IPS-20b (cell line): ENCODE results near the gene MARCHF10.
"Not testable (repeated sequence)": the region's sequence is repeated elsewhere in the genome, so short reads cannot be mapped to it uniquely, and the experiment has no call there.

Experiments used
- H3K27ac ChIP-seq: one replicate; pipeline ENCODE4 v1.5.1; 2013; ENCODE audit warnings: low read length
- H3K27me3 ChIP-seq: 2 replicates; pipeline ENCODE4 v1.6.1; 2013; ENCODE audit warnings: mild to moderate bottlenecking, low read length, inconsistent platforms; ENCODE audit not compliant: insufficient read depth
- H3K36me3 ChIP-seq: 2 replicates; pipeline ENCODE4 v1.6.1; 2013; ENCODE audit warnings: low read depth, mild to moderate bottlenecking, inconsistent platforms, low read length, moderate library complexity; ENCODE audit not compliant: insufficient read depth
- H3K4me1 ChIP-seq: 2 replicates; pipeline ENCODE4 v1.6.1; 2013; ENCODE audit warnings: mild to moderate bottlenecking, control low read depth, inconsistent platforms, low read length, moderate library complexity; ENCODE audit not compliant: insufficient read depth
- H3K4me3 ChIP-seq: 2 replicates; pipeline ENCODE4 v1.5.1; 2013; ENCODE audit warnings: mild to moderate bottlenecking, low read length, inconsistent platforms
- H3K9ac ChIP-seq: 2 replicates; pipeline ENCODE4 v1.6.1; 2013; ENCODE audit warnings: low read depth, mild to moderate bottlenecking, inconsistent platforms, low read length, moderate library complexity
- H3K9me3 ChIP-seq: 2 replicates; pipeline ENCODE4 v1.6.1; 2013; ENCODE audit warnings: mild to moderate bottlenecking, low read depth, low read length, inconsistent platforms; ENCODE audit not compliant: insufficient read depth

Gene MARCHF10

DNA sequence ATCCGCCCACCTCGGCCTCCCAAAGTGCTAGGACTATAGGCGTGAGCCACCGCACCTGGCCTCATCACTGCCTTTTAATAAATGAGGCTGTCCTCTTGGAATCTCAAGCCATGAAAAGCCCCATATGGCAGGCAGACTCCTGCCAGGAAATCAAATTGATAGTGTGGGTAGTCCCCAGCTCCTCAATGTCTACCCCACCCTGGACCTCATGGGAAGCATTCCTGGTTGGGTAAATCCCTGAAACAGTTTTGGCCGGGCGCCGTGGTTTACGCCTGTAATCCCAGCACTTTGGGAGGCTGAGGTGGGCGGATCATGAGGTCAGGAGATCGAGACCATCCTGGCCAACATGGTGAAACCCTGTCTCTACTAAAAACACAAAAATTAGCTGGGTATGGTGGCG is 109.7 kb downstream of the MARCHF10 start:
- H3K27me3 ChIP-seq, H3K9ac ChIP-seq: not testable (repeated sequence)

DNA sequence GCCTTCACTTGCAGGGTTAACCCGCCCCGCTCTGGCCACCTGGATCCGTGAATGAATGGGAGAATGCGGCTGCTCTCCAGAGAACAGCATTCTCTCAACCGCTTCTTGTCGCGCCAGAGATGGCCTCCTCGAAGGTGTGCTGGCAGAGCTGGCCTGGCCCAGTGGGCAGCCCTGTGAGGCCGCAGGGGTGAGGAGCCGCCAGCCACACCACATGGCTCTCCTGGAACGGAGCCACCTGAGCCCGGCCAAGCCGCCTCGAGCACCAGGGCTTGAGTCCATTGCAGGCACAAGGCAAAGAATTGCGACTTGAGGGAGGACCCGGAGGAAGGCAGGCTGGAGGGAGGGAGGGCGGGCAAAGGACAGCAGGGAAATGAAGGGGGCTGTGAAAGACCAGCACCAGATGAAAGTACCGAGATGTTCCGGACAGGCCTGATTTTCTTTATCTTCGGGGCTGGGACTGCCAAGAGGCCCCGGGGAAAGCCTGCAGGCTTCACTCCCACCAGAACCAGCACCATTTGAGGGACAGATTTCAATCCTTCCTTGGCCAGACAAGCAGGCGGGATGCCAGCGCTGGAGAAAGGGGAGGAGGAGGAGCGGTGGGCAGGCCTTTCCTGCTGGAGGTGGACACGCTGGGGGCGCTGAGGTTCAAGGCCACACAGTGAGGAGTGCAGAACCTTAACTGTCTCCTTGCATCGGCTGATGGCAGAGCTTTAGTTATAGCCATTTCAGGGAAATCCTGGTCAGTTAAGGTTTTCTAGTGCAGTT is 111.2 kb downstream of the MARCHF10 start:
- Histone ChIP-seq H3K36me3 (no peaks in the 10 kb centered on the region), H3K9ac (no peak overlapping the region), H3K27me3 (no peaks in the 10 kb centered on the region), H3K9me3 (no peaks in the 10 kb centered on the region), H3K4me1 (no peaks in the 10 kb centered on the region), H3K27ac (no peak overlapping the region), H3K4me3 (no peak overlapping the region)

More for the DNA sequence above, 109.7 kb downstream of the MARCHF10 start:
- not testable (repeated sequence) for H3K9me3 ChIP-seq, H3K4me1 ChIP-seq, H3K36me3 ChIP-seq, H3K27ac ChIP-seq, H3K4me3 ChIP-seq

DNA sequence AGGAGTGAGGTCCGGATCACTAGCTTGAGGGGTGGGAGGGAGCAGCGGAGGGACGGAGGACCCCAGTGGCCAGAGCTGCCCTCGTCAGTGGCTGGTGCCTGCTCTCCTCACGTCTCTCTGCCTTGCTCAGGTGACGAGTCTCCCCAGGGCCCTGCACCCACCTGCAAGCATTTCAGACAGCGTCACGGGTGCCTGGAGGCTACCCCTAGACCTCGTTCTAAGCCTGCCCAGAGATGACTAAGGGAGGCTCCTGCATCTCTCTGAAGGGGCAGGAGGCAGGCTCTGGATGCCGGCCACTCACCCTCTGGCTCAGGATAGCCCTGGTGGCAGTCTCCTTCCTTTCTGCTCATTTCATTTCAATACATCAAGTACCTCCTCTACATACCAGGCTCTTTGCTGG is 111.9 kb downstream of the MARCHF10 start:
- no peaks in the 10 kb centered on the region for H3K9me3 ChIP-seq
- H3K4me3 ChIP-seq = no peak overlapping the region
- no peak overlapping the region for H3K27ac ChIP-seq
- no peak overlapping the region for H3K9ac ChIP-seq
- no peaks in the 10 kb centered on the region for H3K36me3 ChIP-seq
- H3K4me1 ChIP-seq = no peaks in the 10 kb centered on the region
- H3K27me3 ChIP-seq = no peaks in the 10 kb centered on the region

DNA sequence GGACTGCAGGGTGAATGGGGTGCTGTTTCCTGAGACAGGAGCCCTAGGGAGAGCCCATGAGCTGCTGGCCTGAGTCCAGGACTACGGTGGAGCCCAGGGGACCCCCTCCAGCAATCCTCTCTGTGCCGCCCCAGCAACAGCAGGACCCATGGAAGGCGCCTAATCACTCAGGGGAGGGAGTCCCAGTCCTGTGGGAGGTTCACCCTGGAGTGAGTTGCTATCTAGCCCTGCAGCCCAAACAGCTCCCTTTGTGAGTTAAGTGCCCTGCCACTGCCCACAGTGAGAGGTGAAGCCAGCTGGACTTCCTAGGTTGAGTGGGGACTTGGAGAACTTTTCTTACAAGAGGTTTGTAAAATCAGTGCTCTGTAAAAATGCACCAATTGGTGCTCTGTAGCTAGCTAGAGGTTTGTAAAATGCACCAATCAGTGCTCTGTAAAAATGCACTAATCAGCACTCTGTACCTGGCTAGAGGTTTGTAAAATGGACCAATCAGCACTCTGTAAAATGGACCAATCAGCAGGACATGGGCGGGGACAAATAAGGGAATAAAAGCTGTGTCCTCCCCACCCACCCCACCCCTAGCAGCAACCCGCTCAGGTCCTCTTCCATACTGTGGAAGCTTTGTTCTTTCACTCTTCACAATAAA is 112.9 kb downstream of the MARCHF10 start:
- H3K4me3 ChIP-seq, H3K9me3 ChIP-seq, H3K4me1 ChIP-seq, H3K27me3 ChIP-seq, H3K27ac ChIP-seq, H3K9ac ChIP-seq, H3K36me3 ChIP-seq: not testable (repeated sequence)

DNA sequence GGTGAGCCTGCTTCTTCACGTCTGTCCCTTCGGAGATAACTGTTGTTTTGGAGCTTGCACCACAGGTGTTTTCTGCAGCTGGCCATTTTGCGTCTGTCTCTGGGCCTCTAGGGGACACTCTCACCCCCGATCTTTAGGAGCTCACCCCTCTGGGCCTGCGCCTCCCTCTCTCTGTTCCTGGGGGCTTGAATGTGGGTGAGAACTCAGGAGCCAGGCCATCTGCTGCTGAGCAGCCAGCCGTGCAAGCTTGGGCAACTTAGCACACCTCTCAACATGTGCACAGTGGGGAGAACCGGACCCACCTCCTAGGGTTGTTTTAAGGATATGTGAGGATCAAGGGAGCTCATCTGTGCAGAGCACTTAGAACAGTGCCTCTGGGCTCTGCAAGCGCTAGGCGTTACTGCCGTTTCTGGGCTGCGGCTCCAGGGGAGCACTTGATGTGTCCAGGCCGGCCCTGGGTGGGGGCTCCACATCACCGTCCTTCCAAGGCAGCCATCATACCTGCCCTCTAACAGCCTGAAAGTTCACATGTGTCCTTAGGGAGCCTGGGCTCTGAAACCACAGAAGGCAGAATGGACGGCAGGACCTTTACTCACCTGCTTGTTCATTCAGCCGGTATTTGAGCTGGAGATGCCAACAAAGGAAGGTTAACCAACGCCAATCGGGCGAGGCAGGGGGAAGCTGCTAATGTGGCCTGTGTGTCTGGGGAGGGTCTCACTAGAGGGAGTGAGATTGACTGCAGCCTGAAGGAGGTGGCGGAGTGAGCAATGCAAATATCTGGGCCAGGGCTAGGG is 114.3 kb downstream of the MARCHF10 start:
- no peaks in the 10 kb centered on the region for H3K27me3 ChIP-seq
- H3K9me3 ChIP-seq = no peaks in the 10 kb centered on the region
- no peak overlapping the region for H3K27ac ChIP-seq
- H3K4me3 ChIP-seq = no peak overlapping the region
- no peaks in the 10 kb centered on the region for H3K4me1 ChIP-seq
- H3K9ac ChIP-seq = no peak overlapping the region
- H3K36me3 ChIP-seq = no peaks in the 10 kb centered on the region

DNA sequence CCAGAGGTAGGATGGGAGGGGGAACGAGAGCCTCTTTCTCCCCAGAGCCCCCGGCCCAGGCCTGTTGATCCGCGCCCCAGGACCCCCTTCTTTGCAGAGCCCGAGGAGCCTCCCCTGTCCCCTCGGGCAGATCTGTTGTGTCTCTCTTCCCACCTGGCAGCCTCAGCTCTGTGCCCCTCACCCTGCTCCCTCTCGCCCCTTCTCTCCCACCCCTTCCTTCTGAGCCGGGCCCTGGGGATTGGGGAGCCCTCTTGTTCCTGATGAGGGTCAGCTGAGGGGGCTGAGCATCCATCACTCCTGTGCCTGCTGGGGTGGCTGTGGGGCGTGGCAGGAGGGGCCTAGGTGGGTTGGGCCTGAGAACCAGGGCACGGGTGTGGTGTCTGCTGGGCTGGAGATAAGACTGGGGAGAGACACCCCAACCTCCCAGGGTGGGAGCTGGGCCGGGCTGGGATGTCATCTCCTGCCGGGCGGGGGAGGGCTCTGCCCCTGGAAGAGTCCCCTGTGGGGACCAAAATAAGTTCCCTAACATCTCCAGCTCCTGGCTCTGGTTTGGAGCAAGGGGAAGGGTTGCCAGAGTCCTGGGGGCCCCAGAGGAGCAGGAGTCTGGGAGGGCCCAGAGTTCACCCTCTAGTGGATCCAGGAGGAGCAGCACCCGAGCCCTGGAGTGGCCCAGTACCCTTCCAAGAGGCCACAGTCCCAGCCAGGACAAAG is 115.2 kb downstream of the MARCHF10 start:
- Histone ChIP-seq H3K27me3 (no peaks in the 10 kb centered on the region), H3K4me3 (no peak overlapping the region), H3K4me1 (no peaks in the 10 kb centered on the region), H3K27ac (no peak overlapping the region), H3K9me3 (no peaks in the 10 kb centered on the region), H3K36me3 (no peaks in the 10 kb centered on the region), H3K9ac (no peak overlapping the region)

DNA sequence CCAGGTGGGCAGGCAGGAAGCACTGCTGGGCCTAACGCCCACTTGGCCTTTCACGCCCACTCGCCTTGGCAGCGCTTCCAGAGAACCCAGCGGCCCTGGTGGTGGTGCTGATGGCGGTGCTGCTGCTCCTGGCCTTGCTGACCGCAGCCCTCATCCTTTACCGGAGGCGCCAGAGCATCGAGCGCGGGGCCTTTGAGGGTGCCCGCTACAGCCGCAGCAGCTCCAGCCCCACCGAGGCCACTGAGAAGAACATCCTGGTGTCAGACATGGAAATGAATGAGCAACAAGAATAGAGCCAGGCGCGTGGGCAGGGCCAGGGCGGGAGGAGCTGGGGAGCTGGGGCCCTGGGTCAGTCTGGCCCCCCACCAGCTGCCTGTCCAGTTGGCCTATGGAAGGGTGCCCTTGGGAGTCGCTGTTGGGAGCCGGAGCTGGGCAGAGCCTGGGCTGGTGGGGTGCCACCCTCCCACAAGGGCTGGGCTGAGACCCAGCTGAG is 115.9 kb downstream of the MARCHF10 start:
- no peak overlapping the region for H3K4me3 ChIP-seq
- no peak overlapping the region for H3K9ac ChIP-seq
- H3K27ac ChIP-seq = no peak overlapping the region
- no peaks in the 10 kb centered on the region for H3K4me1 ChIP-seq
- no peaks in the 10 kb centered on the region for H3K9me3 ChIP-seq
- H3K36me3 ChIP-seq = no peaks in the 10 kb centered on the region
- H3K27me3 ChIP-seq = no peaks in the 10 kb centered on the region

DNA sequence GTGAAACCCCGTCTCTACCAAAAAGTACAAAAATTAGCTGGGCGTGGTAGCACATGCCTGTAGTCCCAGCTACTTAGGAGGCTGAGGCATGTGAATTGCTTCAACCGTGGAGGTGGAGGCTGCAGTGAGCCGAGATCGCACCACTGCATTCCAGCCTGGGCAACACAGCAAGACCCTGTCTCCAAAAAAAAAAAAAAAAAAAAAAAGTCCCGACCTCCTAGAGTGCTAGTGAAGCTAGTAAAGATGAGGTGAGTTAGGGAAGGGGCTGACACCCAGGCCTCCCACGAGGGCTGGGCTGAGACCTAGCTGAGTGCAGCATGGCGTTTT is 116.6 kb downstream of the MARCHF10 start:
- H3K9me3 ChIP-seq, H3K4me1 ChIP-seq, H3K27ac ChIP-seq, H3K36me3 ChIP-seq, H3K9ac ChIP-seq, H3K27me3 ChIP-seq, H3K4me3 ChIP-seq: not testable (repeated sequence)

DNA sequence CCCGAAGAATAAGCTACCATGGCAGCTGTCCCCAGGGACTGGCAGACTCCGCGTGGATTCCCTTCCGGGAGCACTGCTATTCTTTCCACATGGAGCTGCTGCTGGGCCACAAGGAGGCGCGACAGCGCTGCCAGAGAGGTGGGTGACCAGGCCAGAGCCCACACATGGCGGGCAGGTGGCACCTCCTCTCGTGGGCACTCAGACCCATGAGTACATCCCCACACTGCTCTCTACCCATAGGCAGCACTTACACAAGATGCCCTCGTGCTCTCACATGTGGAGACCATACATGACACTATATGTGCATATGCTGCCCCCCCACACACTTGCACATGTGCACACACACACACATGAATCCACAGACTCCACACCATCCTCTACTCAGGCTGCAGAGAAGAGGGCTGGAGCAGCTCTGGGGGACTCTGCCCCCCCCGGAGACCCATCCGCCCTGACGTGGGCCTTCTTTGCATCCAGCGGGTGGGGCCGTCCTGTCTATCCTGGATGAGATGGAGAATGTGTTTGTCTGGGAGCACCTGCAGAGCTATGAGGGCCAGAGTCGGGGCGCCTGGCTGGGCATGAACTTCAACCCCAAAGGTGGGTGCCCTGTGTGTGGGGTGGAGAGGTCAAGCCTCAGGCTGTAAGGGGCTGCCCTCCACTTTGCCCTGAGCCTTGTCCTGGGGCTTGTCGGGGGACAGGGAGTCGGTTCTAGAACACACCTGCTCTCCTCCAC is 117.8 kb downstream of the MARCHF10 start:
- no peaks in the 10 kb centered on the region for H3K36me3 ChIP-seq
- H3K4me1 ChIP-seq = no peaks in the 10 kb centered on the region
- H3K9me3 ChIP-seq = no peaks in the 10 kb centered on the region
- H3K9ac ChIP-seq = no peak overlapping the region
- H3K27ac ChIP-seq = no peak overlapping the region
- H3K4me3 ChIP-seq = no peak overlapping the region
- no peaks in the 10 kb centered on the region for H3K27me3 ChIP-seq

DNA sequence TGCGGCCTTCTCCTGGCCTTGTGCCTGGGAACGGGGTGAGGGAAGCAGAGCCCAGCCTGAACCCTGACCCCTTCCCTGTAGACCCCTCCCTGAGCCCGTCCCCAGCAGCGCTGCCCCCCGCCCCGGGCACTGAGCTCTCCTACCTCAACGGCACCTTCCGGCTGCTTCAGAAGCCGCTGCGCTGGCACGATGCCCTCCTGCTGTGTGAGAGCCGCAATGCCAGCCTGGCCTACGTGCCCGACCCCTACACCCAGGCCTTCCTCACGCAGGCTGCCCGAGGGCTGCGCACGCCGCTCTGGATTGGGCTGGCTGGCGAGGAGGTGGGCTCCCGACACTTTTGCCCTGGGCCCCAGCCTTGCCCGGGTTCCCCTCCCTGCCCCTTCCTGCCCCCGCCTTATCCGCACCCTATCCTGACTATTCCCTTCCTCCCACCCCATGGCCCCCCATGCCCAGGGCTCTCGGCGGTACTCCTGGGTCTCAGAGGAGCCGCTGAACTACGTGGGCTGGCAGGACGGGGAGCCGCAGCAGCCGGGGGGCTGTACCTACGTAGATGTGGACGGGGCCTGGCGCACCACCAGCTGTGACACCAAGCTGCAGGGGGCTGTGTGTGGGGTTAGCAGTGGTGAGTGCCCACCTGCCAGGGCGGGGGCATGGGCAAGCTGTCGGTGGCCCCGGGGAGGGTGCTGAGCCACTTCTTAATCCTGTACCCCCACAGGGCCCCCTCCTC is 118.5 kb downstream of the MARCHF10 start:
- Histone ChIP-seq H3K9me3 (no peaks in the 10 kb centered on the region), H3K4me1 (no peaks in the 10 kb centered on the region), H3K27ac (no peak overlapping the region), H3K27me3 (no peaks in the 10 kb centered on the region), H3K4me3 (no peak overlapping the region), H3K9ac (no peak overlapping the region), H3K36me3 (peaks cover under 1% of the 10 kb centered on the region; the same call in 1 of the 2 replicates)
